DMS114 treated with DMSO at 0.1 percent for 48 hours (cell line): Measurements from ENCODE around the gene RIPOR3.
A peak's percentile ranks its signal among the peaks of the same experiment; 100 is the strongest.

Experiments used
- DNase-seq: peaks from one replicate; lab custom pipeline; 2025; ENCODE audit not compliant: unreplicated experiment; lab: John Stamatoyannopoulos, UW

The RIPOR3 gene

DNA sequence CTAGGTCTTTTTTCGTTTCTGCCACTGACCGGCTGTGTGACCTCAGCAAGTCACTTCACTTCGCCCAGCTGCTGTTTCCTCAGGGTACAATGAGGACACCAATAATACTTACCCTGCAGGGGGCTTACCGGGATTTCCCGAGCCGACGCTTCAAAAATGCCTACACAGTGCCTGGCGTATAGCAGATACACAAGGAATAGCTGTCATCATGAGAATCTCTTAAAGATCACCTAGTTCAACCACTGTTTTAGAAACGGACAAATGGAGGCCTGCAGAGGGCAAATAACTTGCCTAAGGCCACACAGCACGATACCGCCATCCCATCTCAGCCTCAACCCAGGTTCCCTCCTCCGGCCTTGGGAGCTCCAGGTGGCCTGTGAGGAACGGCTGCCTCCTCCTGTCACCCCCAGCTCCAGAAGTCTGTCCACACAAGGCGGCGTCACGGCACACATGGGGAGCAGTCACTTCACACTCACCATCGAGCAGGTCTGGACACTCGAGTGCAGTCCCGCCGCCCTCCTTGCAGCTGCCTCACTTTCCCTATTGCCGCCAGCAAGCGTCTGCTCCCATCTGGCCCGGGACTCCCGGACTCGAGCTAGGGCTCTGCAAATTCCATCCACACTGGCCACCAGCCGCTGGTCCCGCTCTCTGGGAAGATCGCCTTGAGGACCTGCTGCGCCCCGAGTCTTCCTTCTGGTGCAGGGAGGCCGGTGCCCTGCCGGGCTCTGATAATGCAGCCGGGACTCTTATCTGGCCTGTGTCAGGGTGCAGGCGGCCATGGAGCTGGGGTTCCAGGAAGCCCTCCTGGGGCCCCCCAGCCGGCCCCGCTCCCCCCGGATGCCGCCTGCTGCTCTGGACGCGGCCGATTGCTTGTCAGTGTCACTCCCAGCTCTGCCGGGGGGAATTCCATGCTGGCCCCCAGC, at the start of gene RIPOR3:
Gene RIPOR3 (minus strand): TSS at position 893 of the 923 bp plus-strand sequence. CDS start 414 bp downstream, at position 479.
- DNase-seq: no peak

GRCh38 chr20:50737352-50737751, 46.0 kb upstream of the RIPOR3 start:
- DNase-seq: no peak

DNA sequence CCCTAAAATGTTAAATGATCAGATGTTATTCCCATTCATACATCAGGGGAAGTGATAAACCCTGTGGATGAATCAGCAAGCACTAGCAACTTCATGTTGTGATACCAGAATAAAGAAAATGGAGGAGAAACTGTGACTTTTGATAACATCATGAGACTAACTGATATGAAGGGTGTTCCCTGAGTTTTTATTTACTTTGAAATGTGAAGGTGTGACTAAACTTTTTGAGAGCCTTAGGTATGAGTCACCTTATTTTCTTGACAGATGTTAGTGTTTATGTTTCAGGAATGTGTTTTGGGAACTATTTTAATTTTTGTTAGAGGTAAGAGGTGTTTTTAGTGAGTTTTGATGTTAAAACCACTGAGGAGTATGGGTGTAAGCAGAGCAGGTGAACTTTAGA, 44.5 kb upstream of the RIPOR3 start:
- no peak for DNase-seq

- no peak for DNase-seq
These were observed 43.7 kb upstream of the RIPOR3 start for GRCh38 chr20:50734730-50735679.

DNA sequence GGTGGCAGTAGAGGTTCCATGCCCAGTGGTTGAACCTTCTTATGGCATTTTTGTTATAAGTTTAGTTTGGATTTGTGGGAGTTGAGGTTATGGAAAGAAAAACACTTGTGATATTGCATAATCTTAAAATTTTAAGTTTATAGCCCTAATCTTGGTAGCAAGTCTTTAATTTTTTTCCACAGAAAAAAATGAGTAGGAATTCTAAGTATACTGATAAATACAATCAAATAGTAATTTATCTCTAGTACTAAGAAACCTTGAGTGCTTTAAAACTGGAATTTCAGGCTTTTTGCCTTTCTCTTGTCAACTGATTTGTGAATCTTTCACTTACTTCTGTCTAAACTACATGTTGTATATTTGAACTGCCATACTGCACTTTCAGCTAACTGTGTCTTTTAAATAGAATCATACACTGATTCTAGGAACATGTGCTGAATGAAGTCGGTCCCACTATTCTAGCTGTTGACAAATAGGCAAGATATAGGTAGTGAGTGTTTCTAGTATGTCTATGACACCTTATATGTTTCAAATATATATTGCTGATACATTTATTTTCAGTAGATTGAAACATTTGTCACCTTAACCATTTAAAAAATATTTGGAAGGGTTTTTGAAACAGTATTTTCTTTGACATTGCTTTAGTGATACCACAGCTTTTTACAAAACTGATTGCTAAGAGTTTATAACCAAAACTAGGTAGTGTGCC, 42.5 kb upstream of the RIPOR3 start:
- no peak for DNase-seq

- DNase-seq: no peak
These were observed 40.8 kb upstream of the RIPOR3 start for GRCh38 chr20:50731930-50732690.

GRCh38 chr20:50731055-50731929, 40.0 kb upstream of the RIPOR3 start, which contains the start of gene PARD6B:
Gene PARD6B (plus strand): TSS chr20:50731580. CDS start chr20:50731787, 207 bp downstream.
- DNase-seq: peak; percentile 100

- DNase-seq: no peak
These were observed 39.4 kb upstream of the RIPOR3 start for GRCh38 chr20:50730765-50731054.

- DNase-seq: no peak
These were observed 38.8 kb upstream of the RIPOR3 start for GRCh38 chr20:50729901-50730764.

GRCh38 chr20:50728981-50729874, 37.9 kb upstream of the RIPOR3 start:
- no peak for DNase-seq

GRCh38 chr20:50728486-50728980, 37.2 kb upstream of the RIPOR3 start:
- DNase-seq: no peak

GRCh38 chr20:50727792-50728485, 36.6 kb upstream of the RIPOR3 start:
- no peak for DNase-seq

DNA sequence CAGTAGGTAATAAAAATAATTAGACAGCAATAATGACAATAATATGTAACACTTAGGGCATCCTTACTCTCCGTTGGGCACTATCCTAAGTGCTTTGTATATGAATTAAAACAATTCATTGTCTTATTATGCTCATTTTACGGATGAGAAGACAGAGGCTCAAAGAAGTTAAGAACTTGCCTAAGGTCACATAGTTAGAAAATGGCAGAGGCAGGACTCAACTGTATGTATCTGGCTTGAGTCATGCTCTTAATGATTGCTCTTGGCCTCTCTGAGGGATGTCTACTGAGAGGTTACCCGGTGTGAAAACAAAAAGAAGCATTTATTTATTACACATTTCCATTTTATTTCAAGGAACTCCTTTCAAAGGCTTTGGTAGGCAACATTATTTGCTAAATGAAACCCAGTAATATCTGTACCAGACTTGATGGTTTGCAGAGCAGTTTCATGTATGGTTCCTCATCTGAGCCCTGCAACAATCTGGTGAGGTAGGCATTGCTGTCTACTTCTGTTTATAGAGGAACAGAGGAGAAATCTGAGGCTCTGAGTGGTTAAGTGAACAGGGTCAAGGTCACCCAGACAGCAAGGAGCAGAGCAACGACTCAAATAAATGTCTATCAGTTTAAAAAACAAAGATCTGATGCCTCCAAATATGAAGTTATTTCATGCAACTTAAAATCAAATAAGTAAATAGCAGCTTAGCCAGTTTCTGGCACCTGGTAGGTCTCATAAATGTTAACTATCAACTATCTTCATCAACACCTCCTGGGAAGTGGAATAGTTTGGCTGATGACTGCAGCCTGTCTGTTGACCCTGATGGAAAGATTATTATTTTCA, 35.8 kb upstream of the RIPOR3 start:
- no peak for DNase-seq

DNA sequence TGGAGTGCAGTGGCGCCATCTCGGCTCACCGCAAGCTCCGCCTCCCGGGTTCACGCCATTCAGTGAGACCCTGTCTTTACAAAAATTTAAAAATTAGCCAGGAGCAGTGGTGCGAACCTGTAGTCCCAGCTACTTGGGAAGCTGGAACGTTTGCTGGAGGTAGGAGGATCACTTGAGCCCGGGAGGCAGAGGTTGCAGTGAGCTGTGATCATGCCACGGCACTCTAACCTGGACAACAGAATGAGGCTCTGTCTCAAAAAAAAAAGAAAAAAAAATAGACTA, 34.3 kb upstream of the RIPOR3 start:
- DNase-seq: no peak

DNA sequence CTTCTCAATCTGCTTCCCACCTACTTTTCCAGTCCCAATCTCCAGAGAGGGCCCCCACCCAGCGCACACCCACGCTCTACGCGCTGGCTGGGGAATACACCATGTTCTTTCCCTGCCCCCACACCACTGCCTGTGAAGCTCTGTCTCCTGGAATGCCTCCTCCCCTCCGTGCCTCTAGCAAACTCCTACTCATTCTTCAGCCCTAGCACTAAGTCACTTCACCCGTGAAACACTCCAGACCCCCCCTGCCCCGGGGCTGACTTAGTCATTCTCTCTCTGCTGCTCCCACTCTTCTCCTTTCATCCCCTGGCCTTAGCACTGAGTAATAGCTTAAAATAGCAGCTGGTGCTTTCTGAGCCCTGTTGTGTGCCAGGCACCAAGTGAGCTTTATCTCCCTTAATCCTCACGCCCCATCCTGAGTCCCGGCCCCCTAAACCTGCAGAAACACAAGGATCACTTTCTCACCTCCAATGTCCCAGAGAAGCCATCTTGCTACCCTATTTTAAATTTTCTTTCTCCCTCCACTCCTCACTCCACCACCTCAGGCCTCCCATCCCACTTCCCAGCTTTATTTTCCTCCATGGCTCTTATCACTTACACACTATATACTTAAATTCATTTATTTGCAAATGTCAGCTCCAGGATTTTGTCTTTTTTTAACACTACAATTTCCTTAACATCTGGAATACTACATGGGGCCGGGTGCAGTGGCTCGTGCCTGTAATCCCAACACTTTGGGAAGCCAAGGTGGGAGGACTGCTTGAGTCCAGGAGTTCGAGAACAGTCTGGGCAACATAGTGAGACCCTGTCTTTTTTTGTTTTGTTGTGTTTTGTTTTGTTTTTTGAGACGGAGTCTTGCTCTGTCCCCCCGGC, 33.7 kb upstream of the RIPOR3 start:
- DNase-seq: no peak
